Measurements from ENCODE around the gene PLEKHM1.
A peak's percentile ranks its signal among the peaks of the same experiment; 100 is the strongest.

PLEKHM1 gene

GRCh38 chr17:45395569-45396415 is 94.7 kb downstream of the PLEKHM1 start:
- no peak for DNase-seq

- DNase-seq: peak; percentile 77
Measured at GRCh38 chr17:45394913-45395568, 95.5 kb downstream of the PLEKHM1 start.

GRCh38 chr17:45394564-45394912 is 96.0 kb downstream of the PLEKHM1 start:
- DNase-seq: no peak

GRCh38 chr17:45394091-45394490 is 96.4 kb downstream of the PLEKHM1 start:
- no peak for DNase-seq

- DNase-seq: no peak
Measured at GRCh38 chr17:45393411-45393810, 97.1 kb downstream of the PLEKHM1 start.

- no peak for DNase-seq
Measured at GRCh38 chr17:45391918-45392317, 98.6 kb downstream of the PLEKHM1 start.

GRCh38 chr17:45391291-45391690 is 99.2 kb downstream of the PLEKHM1 start:
- DNase-seq: no peak

- no peak for DNase-seq
Measured at GRCh38 chr17:45389354-45389753, 101.2 kb downstream of the PLEKHM1 start.

GRCh38 chr17:45388604-45389325 is 101.8 kb downstream of the PLEKHM1 start:
- DNase-seq: no peak

GRCh38 chr17:45387739-45388138 is 102.8 kb downstream of the PLEKHM1 start:
- DNase-seq: no peak

- no peak for DNase-seq
Measured at GRCh38 chr17:45386178-45386577, 104.3 kb downstream of the PLEKHM1 start.
